ENCODE measurements around the gene LRRC41.
"Not testable (repeated sequence)": the region's sequence is repeated elsewhere in the genome, so short reads cannot be mapped to it uniquely, and the experiment has no call there.

LRRC41 gene

DNA sequence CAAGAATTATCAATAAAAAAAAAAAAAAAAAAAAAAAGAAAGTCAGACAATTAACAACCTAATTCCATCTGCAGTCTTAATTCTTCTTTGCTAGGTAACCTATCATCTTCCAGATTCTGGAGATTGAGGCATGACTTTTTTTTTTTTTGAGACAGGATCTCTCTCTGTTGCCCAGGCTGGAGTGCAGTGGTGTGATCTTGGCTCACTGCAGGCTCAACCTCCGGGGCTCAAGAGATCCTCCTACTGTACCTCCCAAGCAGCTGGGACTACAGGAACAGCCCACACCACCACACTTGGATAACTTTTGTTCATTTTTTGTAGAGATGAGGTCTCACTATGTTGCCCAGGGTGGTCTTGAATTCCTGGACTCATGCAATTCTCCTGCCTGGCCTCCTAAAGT lies 60.5 kb downstream of the LRRC41 start:
- no peak for DNase-seq (ENCODE audit: low spot score)

- DNase-seq (ENCODE audit: low spot score): not testable (repeated sequence)
Observed at GRCh38 chr1:46241733-46242132, 61.7 kb downstream of the LRRC41 start.

DNA sequence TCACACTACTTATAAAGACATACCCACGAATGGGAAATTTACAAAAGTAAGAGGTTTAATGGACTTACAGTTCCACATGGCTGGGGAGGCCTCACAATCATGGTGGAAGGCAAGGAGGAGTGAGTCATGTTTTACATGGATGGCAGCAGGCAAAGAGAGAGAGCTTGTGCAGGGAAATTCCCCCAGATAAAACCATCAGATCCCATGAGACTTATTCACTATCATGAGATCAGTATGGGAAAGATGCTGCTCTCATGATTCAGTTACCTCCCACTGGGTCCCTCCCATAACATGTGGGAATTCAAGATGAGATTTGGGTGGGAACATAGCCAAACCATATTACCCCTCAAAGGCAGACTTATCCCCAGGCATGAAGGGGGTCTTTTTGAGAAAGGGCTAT lies 64.6 kb downstream of the LRRC41 start:
- DNase-seq (ENCODE audit: low spot score): not testable (repeated sequence)

- no peak for DNase-seq (ENCODE audit: low spot score)
Observed at GRCh38 chr1:46236882-46237281, 66.5 kb downstream of the LRRC41 start.

DNA sequence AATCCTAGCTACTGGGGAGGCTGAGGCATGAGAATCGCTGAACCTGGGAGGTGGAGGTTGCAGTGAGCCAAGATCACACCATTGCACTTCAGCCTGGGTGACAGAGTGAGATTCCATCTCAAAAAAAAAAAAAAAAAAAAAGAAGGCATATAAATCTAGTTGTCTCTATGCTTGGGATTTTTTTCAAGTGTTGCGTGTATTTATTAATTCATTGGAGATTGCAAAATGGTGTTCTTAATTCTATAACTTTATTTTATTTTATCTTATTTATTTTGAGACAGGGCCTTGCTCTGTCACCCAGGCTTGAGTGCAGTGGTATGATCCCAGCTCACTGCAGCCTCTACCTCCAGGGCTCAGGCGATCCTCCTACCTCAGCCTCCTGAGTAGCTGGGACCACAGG lies 72.2 kb downstream of the LRRC41 start:
- DNase-seq (ENCODE audit: low spot score): not testable (repeated sequence)

Data from hepatic stellate cell (primary cell).